K562 (cell line): ENCODE results near the gene ANO10. TPM values are rescaled to one million over a fixed set of nuclear protein-coding genes. Genes with fewer than 3 reads are reported as not detected.

Experiments
- FIP1L1 ChIP-seq: fragments of 200-400 bp; formaldehyde crosslinking; IDR thresholded peaks from 2 replicates; pipeline ENCODE4 v1.6.1; 2018; ENCODE audit warnings: mild to moderate bottlenecking, low read depth, low read length; ENCODE audit not compliant: poor library complexity, severe bottlenecking
- HDAC2 ChIP-seq: fragments of 450-650 bp; IDR thresholded peaks from 2 replicates; pipeline ENCODE4 v1.6.1; 2016; ENCODE audit warnings: mild to moderate bottlenecking
- HNRNPUL1 ChIP-seq: fragments of 200-400 bp; formaldehyde crosslinking; IDR thresholded peaks from 2 replicates; pipeline ENCODE4 v1.6.1; 2017; ENCODE audit warnings: low read length
- KDM2B ChIP-seq: fragments of 250-450 bp; sonication (Bioruptor Pico); IDR thresholded peaks from 2 replicates; pipeline ENCODE4 v1.8.0; 2021; ENCODE audit warnings: mild to moderate bottlenecking, moderate library complexity
- MEF2D ChIP-seq: conservative IDR thresholded peaks from 2 replicates; pipeline ENCODE4 v1.6.1; 2016; ENCODE audit warnings: low read depth, missing genetic modification characterization, missing compliant biosample characterization
- NBN ChIP-seq: fragments of 450-650 bp; IDR thresholded peaks from 2 replicates; pipeline ENCODE4 v1.6.1; 2016; ENCODE audit warnings: low read depth, mild to moderate bottlenecking
- PRMT5 ChIP-seq: sonication (generic); formaldehyde crosslinking; IDR thresholded peaks from 2 replicates; pipeline ENCODE4 v1.5.0; 2020; ENCODE audit warnings: missing genetic modification reagents
- SAFB2 ChIP-seq: fragments of 200-400 bp; formaldehyde crosslinking; IDR thresholded peaks from 2 replicates; pipeline ENCODE4 v1.6.1; 2018; ENCODE audit warnings: borderline replicate concordance, low read length, low read depth, moderate library complexity; ENCODE audit not compliant: severe bottlenecking
- SIX5 ChIP-seq, 2 experiments: IDR thresholded peaks; 2 replicates each; pipeline ENCODE4 v1.6.1; 2011; ENCODE audit warnings: low read length in 2 of 2, borderline replicate concordance in 1 of 2, low read depth in 1 of 2, mild to moderate bottlenecking in 1 of 2, moderate library complexity in 1 of 2; ENCODE audit not compliant: insufficient read depth in 1 of 2
- TRIM24 ChIP-seq, 2 experiments: fragments of 450-650 bp; IDR thresholded peaks; 2 replicates each; pipeline ENCODE4 v1.6.1; 2016
- polyA plus RNA-seq, 8 experiments: library from polyadenylated mRNA; depleted of rRNA in 4 of 8; stranded (reverse) in 5 of 8; unstranded in 3 of 8; fragments of >200 nt; fragmentation: Nextera tagmentation in 2 of 8; fragmentation: Illumina TruSeq in 1 of 8; extraction: Ambion mirVana in 2 of 8; extraction: Trizol in 1 of 8; gene quantifications; 2 replicates each; pipeline versions ENCODE4 v1.2.1 to v1.2.3, GENCODE V29; 2011 to 2014; ENCODE audit warnings: inconsistent platforms in 1 of 8, missing spikeins in 1 of 8
- total RNA-seq, 7 experiments: library from RNA; depleted of rRNA in 6 of 7; stranded (reverse); fragments of >200 nt in 6 of 7; fragmentation: Illumina TruSeq in 2 of 7; extraction: Trizol in 2 of 7; gene quantifications; 2 replicates each; pipeline versions ENCODE4 v1.2.1 to v1.2.3, GENCODE V29; 2011 to 2021; ENCODE audit warnings: low replicate concordance in 1 of 7
- TF ChIP-seq, protein P1 (sequence below): fragments of 450-650 bp; IDR thresholded peaks from 2 replicates; pipeline ENCODE4 v1.6.1; 2016; ENCODE audit warnings: mild to moderate bottlenecking
- TF ChIP-seq, protein P2 (sequence below): sonication (generic); formaldehyde crosslinking; IDR thresholded peaks from 2 replicates; pipeline ENCODE4 v1.8.1; 2023; ENCODE audit warnings: mild to moderate bottlenecking, missing genetic modification reagents
- TF ChIP-seq, protein P3 (sequence below): fragments of 250-450 bp; sonication (Bioruptor Pico); IDR thresholded peaks from 2 replicates; pipeline ENCODE4 v1.4.0; 2020; ENCODE audit warnings: mild to moderate bottlenecking, moderate library complexity, borderline replicate concordance
- TF ChIP-seq, protein P4 (sequence below): fragments of 450-650 bp; IDR thresholded peaks from 2 replicates; pipeline ENCODE4 v1.6.1; 2016
- TF ChIP-seq, protein P5 (sequence below): fragments of 450-650 bp; formaldehyde crosslinking; conservative IDR thresholded peaks from 2 replicates; pipeline ENCODE4 v1.4.0; 2022; ENCODE audit warnings: mild to moderate bottlenecking, missing genetic modification characterization
- TF ChIP-seq, protein P6 (sequence below): IDR thresholded peaks from 2 replicates; pipeline ENCODE4 v1.6.1; 2016; ENCODE audit warnings: missing genetic modification characterization, missing compliant biosample characterization

Gene ANO10
- total and polyA plus RNA-seq, 9 of the 15 experiments (the other 6 are each of a cell fraction or from before 2014, with no cell fraction given), result 6.4 to 46.0 (median 32.3) TPM

DNA sequence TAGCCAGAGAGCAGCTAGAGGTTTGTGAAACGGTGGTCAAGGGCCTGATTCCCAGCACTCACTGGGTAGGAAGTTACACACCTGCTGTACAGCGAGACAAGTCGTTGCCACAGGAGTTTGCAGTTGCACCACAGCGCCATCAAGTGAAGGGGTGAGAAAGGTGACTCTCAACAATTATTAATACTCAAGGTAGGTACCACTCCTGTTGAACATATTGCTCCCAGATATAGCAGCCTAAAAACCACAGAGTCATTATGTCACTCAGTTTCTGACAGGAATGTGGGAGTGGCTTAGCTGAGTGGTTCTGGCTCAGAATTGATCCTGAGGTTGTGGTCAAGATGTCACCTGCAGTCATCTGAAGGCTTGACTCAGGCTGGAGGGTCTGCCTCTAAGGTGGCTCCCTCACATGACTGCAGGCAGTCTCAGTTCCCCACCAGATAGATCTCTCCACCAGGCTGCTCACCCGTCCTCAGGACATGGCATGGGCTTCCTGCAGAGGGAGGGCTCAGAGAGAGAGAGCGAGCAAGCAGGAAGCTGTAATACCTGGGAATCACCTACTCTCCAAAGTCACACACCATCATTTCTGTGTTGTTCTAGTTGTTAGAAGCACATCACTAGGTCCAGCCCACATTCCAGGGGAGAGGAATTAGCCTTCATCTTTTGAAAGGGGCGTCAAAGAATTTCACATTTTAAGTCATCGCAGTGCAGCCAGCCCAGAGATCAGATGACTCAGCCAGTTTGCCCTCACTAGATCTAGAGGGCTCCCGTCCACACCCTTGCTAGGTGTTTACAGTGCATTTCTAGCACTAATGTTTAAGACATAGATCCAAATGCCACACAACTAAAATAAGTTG is 17.0 kb upstream of the ANO10 start (continued):
- TF ChIP-seq, protein P1, sequence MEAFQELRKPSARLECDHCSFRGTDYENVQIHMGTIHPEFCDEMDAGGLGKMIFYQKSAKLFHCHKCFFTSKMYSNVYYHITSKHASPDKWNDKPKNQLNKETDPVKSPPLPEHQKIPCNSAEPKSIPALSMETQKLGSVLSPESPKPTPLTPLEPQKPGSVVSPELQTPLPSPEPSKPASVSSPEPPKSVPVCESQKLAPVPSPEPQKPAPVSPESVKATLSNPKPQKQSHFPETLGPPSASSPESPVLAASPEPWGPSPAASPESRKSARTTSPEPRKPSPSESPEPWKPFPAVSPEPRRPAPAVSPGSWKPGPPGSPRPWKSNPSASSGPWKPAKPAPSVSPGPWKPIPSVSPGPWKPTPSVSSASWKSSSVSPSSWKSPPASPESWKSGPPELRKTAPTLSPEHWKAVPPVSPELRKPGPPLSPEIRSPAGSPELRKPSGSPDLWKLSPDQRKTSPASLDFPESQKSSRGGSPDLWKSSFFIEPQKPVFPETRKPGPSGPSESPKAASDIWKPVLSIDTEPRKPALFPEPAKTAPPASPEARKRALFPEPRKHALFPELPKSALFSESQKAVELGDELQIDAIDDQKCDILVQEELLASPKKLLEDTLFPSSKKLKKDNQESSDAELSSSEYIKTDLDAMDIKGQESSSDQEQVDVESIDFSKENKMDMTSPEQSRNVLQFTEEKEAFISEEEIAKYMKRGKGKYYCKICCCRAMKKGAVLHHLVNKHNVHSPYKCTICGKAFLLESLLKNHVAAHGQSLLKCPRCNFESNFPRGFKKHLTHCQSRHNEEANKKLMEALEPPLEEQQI, result peak; percentile 69
- TF ChIP-seq TRIM24 (IDR thresholded peaks at IDR 0.05) (0 out of 4 replicates have a peak, but pooled peaks of 1 of the 2 experiments have one; percentile 3), MEF2D (tag) (no peak), FIP1L1 (no peak), KDM2B (no peak), SIX5 (IDR thresholded peaks at IDR 0.05; ENCODE audit: borderline replicate concordance in 1 of 2, insufficient read depth in 1 of 2, low read depth in 1 of 2, low read length in 2 of 2) (no peak), SAFB2 (no peak), HNRNPUL1 (no peak), NBN (peak; percentile 62; the same call in 1 of the 2 replicates), PRMT5 (CRISPR knock-in tag) (no peak), HDAC2 (peak; percentile 82; the same call in 1 of the 2 replicates)
- TF ChIP-seq, protein P2, sequence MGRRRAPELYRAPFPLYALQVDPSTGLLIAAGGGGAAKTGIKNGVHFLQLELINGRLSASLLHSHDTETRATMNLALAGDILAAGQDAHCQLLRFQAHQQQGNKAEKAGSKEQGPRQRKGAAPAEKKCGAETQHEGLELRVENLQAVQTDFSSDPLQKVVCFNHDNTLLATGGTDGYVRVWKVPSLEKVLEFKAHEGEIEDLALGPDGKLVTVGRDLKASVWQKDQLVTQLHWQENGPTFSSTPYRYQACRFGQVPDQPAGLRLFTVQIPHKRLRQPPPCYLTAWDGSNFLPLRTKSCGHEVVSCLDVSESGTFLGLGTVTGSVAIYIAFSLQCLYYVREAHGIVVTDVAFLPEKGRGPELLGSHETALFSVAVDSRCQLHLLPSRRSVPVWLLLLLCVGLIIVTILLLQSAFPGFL (CRISPR knock-in tag), result no peak
- TF ChIP-seq, protein P3, sequence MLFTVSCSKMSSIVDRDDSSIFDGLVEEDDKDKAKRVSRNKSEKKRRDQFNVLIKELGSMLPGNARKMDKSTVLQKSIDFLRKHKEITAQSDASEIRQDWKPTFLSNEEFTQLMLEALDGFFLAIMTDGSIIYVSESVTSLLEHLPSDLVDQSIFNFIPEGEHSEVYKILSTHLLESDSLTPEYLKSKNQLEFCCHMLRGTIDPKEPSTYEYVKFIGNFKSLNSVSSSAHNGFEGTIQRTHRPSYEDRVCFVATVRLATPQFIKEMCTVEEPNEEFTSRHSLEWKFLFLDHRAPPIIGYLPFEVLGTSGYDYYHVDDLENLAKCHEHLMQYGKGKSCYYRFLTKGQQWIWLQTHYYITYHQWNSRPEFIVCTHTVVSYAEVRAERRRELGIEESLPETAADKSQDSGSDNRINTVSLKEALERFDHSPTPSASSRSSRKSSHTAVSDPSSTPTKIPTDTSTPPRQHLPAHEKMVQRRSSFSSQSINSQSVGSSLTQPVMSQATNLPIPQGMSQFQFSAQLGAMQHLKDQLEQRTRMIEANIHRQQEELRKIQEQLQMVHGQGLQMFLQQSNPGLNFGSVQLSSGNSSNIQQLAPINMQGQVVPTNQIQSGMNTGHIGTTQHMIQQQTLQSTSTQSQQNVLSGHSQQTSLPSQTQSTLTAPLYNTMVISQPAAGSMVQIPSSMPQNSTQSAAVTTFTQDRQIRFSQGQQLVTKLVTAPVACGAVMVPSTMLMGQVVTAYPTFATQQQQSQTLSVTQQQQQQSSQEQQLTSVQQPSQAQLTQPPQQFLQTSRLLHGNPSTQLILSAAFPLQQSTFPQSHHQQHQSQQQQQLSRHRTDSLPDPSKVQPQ, result no peak
- TF ChIP-seq, protein P4, sequence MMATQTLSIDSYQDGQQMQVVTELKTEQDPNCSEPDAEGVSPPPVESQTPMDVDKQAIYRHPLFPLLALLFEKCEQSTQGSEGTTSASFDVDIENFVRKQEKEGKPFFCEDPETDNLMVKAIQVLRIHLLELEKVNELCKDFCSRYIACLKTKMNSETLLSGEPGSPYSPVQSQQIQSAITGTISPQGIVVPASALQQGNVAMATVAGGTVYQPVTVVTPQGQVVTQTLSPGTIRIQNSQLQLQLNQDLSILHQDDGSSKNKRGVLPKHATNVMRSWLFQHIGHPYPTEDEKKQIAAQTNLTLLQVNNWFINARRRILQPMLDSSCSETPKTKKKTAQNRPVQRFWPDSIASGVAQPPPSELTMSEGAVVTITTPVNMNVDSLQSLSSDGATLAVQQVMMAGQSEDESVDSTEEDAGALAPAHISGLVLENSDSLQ, result peak; percentile 95
- TF ChIP-seq, protein P5, sequence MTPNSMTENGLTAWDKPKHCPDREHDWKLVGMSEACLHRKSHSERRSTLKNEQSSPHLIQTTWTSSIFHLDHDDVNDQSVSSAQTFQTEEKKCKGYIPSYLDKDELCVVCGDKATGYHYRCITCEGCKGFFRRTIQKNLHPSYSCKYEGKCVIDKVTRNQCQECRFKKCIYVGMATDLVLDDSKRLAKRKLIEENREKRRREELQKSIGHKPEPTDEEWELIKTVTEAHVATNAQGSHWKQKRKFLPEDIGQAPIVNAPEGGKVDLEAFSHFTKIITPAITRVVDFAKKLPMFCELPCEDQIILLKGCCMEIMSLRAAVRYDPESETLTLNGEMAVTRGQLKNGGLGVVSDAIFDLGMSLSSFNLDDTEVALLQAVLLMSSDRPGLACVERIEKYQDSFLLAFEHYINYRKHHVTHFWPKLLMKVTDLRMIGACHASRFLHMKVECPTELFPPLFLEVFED (CRISPR knock-in tag), result no peak
- TF ChIP-seq, protein P6, sequence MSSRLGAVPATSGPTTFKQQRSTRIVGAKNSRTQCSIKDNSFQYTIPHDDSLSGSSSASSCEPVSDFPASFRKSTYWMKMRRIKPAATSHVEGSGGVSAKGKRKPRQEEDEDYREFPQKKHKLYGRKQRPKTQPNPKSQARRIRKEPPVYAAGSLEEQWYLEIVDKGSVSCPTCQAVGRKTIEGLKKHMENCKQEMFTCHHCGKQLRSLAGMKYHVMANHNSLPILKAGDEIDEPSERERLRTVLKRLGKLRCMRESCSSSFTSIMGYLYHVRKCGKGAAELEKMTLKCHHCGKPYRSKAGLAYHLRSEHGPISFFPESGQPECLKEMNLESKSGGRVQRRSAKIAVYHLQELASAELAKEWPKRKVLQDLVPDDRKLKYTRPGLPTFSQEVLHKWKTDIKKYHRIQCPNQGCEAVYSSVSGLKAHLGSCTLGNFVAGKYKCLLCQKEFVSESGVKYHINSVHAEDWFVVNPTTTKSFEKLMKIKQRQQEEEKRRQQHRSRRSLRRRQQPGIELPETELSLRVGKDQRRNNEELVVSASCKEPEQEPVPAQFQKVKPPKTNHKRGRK, result no peak
